ENCODE results near the gene SEMA4D.

The SEMA4D gene

DNA sequence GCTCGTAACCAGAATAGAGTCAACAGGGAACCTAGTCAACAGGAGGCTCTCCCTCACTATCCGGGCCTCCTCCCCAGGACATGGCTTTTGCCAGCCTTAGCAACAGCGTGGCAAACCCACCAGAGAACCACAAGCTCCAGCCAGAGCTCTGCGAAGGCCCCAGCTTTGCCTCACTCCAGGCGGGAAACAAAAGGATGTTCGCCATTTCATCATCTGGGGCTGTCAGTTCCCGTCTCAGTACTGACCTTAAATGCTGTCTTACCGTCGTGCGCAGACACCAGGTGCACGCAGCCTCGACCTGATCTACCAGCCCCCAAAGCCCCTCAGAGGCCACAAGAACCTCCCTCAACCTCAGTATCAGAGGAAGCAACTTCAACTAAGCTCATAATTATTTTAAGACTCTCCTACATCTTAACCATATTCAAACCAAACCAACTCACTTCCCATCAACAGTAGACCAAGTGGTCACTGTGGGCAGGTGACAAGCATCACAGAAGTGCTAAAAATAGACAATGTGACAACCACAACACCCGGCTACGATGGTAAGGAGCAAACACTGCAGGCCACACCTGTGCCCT lies 71.4 kb downstream of the SEMA4D start:
- Histone ChIP-seq H3K4me3 (replicated peaks; ENCODE audit: low read depth, low read length) (peak overlapping the region; percentile 47), H3K27me3 (replicated peaks; ENCODE audit: control insufficient read depth, insufficient read depth, low read length) (no peaks in the 10 kb centered on the region), H3K36me3 (ENCODE audit: control insufficient read depth, insufficient read depth, low read length) (peaks cover 2% of the 10 kb centered on the region)
- peak; percentile 85 for DNase-seq (ENCODE audit: extremely low read depth, insufficient read length)
- TF ChIP-seq, protein P1, sequence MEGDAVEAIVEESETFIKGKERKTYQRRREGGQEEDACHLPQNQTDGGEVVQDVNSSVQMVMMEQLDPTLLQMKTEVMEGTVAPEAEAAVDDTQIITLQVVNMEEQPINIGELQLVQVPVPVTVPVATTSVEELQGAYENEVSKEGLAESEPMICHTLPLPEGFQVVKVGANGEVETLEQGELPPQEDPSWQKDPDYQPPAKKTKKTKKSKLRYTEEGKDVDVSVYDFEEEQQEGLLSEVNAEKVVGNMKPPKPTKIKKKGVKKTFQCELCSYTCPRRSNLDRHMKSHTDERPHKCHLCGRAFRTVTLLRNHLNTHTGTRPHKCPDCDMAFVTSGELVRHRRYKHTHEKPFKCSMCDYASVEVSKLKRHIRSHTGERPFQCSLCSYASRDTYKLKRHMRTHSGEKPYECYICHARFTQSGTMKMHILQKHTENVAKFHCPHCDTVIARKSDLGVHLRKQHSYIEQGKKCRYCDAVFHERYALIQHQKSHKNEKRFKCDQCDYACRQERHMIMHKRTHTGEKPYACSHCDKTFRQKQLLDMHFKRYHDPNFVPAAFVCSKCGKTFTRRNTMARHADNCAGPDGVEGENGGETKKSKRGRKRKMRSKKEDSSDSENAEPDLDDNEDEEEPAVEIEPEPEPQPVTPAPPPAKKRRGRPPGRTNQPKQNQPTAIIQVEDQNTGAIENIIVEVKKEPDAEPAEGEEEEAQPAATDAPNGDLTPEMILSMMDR (IDR thresholded peaks at IDR 0.05; ENCODE audit: insufficient read depth, low read length, poor library complexity, severe bottlenecking) = no peak

- Histone ChIP-seq H3K36me3 (ENCODE audit: control insufficient read depth, insufficient read depth, low read length) (peaks cover 2% of the 10 kb centered on the region), H3K4me3 (replicated peaks; ENCODE audit: low read depth, low read length) (peak overlapping the region; percentile 47), H3K27me3 (replicated peaks; ENCODE audit: control insufficient read depth, insufficient read depth, low read length) (no peaks in the 10 kb centered on the region)
- TF ChIP-seq, protein P1 (IDR thresholded peaks at IDR 0.05; ENCODE audit: insufficient read depth, low read length, poor library complexity, severe bottlenecking) = no peak
- DNase-seq (ENCODE audit: extremely low read depth, insufficient read length) = no peak
Observed at GRCh38 chr9:89425921-89426383, 72.0 kb downstream of the SEMA4D start.

GRCh38 chr9:89425024-89425805 lies 72.7 kb downstream of the SEMA4D start:
- DNase-seq (ENCODE audit: extremely low read depth, insufficient read length) = no peak
- Histone ChIP-seq H3K27me3 (replicated peaks; ENCODE audit: control insufficient read depth, insufficient read depth, low read length) (no peaks in the 10 kb centered on the region), H3K36me3 (ENCODE audit: control insufficient read depth, insufficient read depth, low read length) (peaks cover 2% of the 10 kb centered on the region), H3K4me3 (replicated peaks; ENCODE audit: low read depth, low read length) (peak overlapping the region; percentile 47)
- TF ChIP-seq, protein P1 (IDR thresholded peaks at IDR 0.05; ENCODE audit: insufficient read depth, low read length, poor library complexity, severe bottlenecking) = no peak

- Histone ChIP-seq H3K36me3 (ENCODE audit: control insufficient read depth, insufficient read depth, low read length) (peaks cover 2% of the 10 kb centered on the region), H3K4me3 (replicated peaks; ENCODE audit: low read depth, low read length) (peak overlapping the region; percentile 26), H3K27me3 (replicated peaks; ENCODE audit: control insufficient read depth, insufficient read depth, low read length) (no peaks in the 10 kb centered on the region)
- peak; percentile 83 for DNase-seq (ENCODE audit: extremely low read depth, insufficient read length)
- TF ChIP-seq, protein P1 (IDR thresholded peaks at IDR 0.05; ENCODE audit: insufficient read depth, low read length, poor library complexity, severe bottlenecking) = no peak
Observed at GRCh38 chr9:89422151-89422975, 75.5 kb downstream of the SEMA4D start.

DNA sequence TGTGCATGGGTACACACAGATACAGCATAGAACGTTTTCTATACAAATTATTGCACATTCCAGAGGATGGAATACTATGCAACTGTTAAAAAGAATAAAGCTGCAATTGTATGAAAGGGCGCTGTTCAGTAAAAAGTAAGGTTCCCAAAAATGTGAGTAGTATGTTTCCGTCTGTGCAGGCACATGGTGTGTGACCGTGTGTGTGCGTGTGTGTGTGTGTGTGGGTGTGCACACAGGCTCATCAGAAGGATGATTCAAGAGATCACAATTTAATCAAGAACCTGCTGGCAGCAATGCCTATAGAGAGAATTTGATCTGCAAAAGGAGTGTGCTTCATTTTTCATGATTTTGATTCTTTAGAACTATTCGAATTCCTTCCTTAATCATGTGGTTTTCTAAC lies 76.3 kb downstream of the SEMA4D start:
- Histone ChIP-seq H3K4me3 (replicated peaks; ENCODE audit: low read depth, low read length) (no peak overlapping the region), H3K36me3 (ENCODE audit: control insufficient read depth, insufficient read depth, low read length) (peaks cover 2% of the 10 kb centered on the region), H3K27me3 (replicated peaks; ENCODE audit: control insufficient read depth, insufficient read depth, low read length) (no peaks in the 10 kb centered on the region)
- DNase-seq (ENCODE audit: extremely low read depth, insufficient read length) = no peak
- TF ChIP-seq, protein P1 (IDR thresholded peaks at IDR 0.05; ENCODE audit: insufficient read depth, low read length, poor library complexity, severe bottlenecking) = no peak

Data from GM06990 (cell line).